Tibial artery (tissue), 4 donors: ENCODE data around the gene HMGXB3.
"Not testable (repeated sequence)": the region's sequence is repeated elsewhere in the genome, so short reads cannot be mapped to it uniquely, and the experiment has no call there.

Source experiments
- DNase-seq, 2 donors: peaks; one replicate each; pipeline ENCODE4 v3.0.0-alpha.2; 2019
- H3K27ac ChIP-seq, 2 donors: fragments of 200-600 bp; sonication (generic) in 1 of 2; 1 replicate in 1 of 2; 2 replicates in 1 of 2; pipeline ENCODE4 v1.5.1; 2018 to 2019; ENCODE audit warnings: mild to moderate bottlenecking in 1 of 2
- H3K27me3 ChIP-seq, 2 donors: fragments of 200-600 bp; sonication (generic) in 1 of 2; one replicate each; pipeline versions ENCODE4 v1.5.1 to v1.6.0; 2016 to 2019
- H3K36me3 ChIP-seq, 3 donors: fragments of 200-600 bp; sonication (generic) in 2 of 3; one replicate each; pipeline ENCODE4 v1.5.1; 2016 to 2019; ENCODE audit warnings: mild to moderate bottlenecking in 2 of 3
- H3K4me1 ChIP-seq, 4 donors: fragments of 200-600 bp; sonication (generic) in 2 of 4; 1 replicate in 3 of 4; 2 replicates in 1 of 4; pipeline ENCODE4 v1.5.1; 2016 to 2019
- H3K4me3 ChIP-seq, 2 donors: fragments of 200-600 bp; sonication (generic) in 1 of 2; 1 replicate in 1 of 2; 2 replicates in 1 of 2; pipeline ENCODE4 v1.5.1; 2018 to 2019; ENCODE audit warnings: mild to moderate bottlenecking in 2 of 2
- H3K9me3 ChIP-seq, 3 donors: fragments of 200-600 bp; sonication (generic) in 1 of 3; one replicate each; pipeline ENCODE4 v1.5.1; 2016 to 2019
- CTCF ChIP-seq, 2 experiments: fragments of 200-600 bp in 1 of 2; fragments of 450-650 bp in 1 of 2; IDR thresholded peaks; one replicate each; pipeline ENCODE4 v1.5.1; 2017 to 2019; ENCODE audit warnings: antibody characterized with exemption in 2 of 2, mild to moderate bottlenecking in 1 of 2, moderate library complexity in 1 of 2
- intact Hi-C: fragments of 100-400 bp; cut with DNase I; formaldehyde crosslinking; loops from one replicate; pipeline ENCODE4 v1.15.0; 2023; ENCODE audit warnings: low total_unique reads

HMGXB3 gene

DNA sequence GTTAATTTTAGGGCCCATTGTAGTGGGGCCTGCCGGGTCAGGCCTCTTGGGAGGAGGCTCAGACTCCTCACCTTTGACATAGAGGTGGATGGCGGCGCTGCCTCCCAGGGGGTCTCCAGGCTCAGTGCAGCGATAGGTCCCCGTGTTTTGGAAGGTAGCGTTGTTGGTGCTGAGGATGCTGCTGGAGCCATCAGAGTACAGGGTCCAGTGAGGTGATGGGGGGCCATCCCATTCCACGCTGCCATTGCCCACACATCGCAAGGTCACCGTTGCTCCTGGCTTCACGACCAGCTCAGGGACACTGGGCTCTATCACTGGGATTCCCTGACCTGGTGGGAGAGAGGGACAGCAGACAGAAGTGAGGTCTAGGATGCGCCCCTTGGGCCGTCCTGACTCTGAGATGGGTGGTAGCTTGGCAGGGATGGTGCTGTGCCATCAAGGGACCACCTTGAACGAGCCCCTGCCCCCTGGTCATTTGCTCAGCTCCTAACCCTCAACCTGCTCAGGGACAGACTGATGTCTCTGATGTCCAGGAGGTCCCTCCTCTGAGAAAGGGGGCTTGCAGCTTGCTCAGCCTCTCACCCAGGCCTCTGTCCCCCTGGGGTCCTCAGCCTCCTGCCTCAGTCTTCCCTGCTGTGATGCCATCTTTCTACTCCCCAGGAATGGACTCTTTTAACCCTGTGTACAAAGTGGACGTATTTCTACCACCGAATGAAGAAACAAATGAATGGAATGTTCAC is 80.3 kb downstream of the HMGXB3 start:
- H3K4me1 ChIP-seq: peaks cover 0 to 5% (median 0%) of the 10 kb centered on the region in 4 donors
- H3K4me3 ChIP-seq: no peak overlapping the region
- intact Hi-C loops: no loop called here
- no peaks in the 10 kb centered on the region for H3K27me3 ChIP-seq
- H3K27ac ChIP-seq: no peak overlapping the region
- no peak for DNase-seq
- no peaks in the 10 kb centered on the region for H3K36me3 ChIP-seq
- no peak for TF ChIP-seq CTCF (IDR thresholded peaks at IDR 0.05)
- no peaks in the 10 kb centered on the region for H3K9me3 ChIP-seq

- Histone ChIP-seq H3K27me3 (no peaks in the 10 kb centered on the region), H3K4me1 (peaks cover 0 to 5% (median 0%) of the 10 kb centered on the region in 4 donors), H3K36me3 (no peaks in the 10 kb centered on the region), H3K27ac (no peak overlapping the region), H3K4me3 (no peak overlapping the region), H3K9me3 (no peaks in the 10 kb centered on the region)
- intact Hi-C loops: no loop called here
- TF ChIP-seq CTCF (IDR thresholded peaks at IDR 0.05): no peak
- DNase-seq: peak; percentile 75 to 84
These were observed 81.2 kb downstream of the HMGXB3 start for GRCh38 chr5:150081541-150082283.

DNA sequence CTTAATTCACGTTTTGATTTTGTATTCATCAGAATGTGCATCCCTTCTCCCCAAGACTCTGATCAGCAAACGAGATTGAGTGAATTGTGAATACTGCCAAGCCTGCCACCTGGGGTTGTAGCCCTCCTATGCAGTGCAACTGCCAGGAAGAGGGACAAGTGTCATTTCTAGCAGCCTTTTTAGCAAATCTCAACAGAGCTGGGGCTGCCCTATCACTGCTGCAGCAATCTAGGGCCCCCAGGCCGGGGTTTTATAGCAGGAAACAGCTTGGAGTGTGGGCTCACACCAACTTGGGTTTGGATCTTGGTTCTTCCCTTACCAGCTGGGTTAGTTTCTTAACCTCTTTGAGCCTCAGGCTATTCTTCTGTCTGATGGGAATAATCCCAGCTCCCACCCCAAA is 81.8 kb downstream of the HMGXB3 start:
- Histone ChIP-seq H3K4me3 (peak overlapping the region in 1 of 2 donors; percentile 28), H3K27me3 (no peaks in the 10 kb centered on the region), H3K36me3 (no peaks in the 10 kb centered on the region), H3K9me3 (no peaks in the 10 kb centered on the region), H3K27ac (no peak overlapping the region), H3K4me1 (peaks cover 0 to 5% (median 0%) of the 10 kb centered on the region in 4 donors)
- no peak for TF ChIP-seq CTCF (IDR thresholded peaks at IDR 0.05)
- intact Hi-C loops: no loop called here
- no peak for DNase-seq

GRCh38 chr5:150082889-150083288 is 82.3 kb downstream of the HMGXB3 start:
- Histone ChIP-seq H3K4me3 (peak overlapping the region; percentile 18 to 28), H3K36me3 (no peaks in the 10 kb centered on the region), H3K27me3 (no peaks in the 10 kb centered on the region), H3K27ac (no peak overlapping the region), H3K4me1 (peaks cover 0 to 5% (median 0%) of the 10 kb centered on the region in 4 donors), H3K9me3 (no peaks in the 10 kb centered on the region)
- no peak for TF ChIP-seq CTCF (IDR thresholded peaks at IDR 0.05)
- no peak for DNase-seq
- intact Hi-C loops: no loop called here

GRCh38 chr5:150084754-150085153 is 84.2 kb downstream of the HMGXB3 start:
- H3K27ac ChIP-seq, H3K36me3 ChIP-seq, H3K27me3 ChIP-seq, intact Hi-C loops, H3K4me1 ChIP-seq, DNase-seq, H3K9me3 ChIP-seq: not testable (repeated sequence)
- peak overlapping the region; percentile 31 to 39 for H3K4me3 ChIP-seq
